Ovary (tissue), 9 donors: ENCODE measurements around the gene VMP1. TPM values are rescaled to one million over a fixed set of nuclear protein-coding genes. Genes with fewer than 3 reads are reported as not detected.
"Not testable (repeated sequence)": the region's sequence is repeated elsewhere in the genome, so short reads cannot be mapped to it uniquely, and the experiment has no call there.

Experiments used
- DNase-seq, 5 donors: peaks; one replicate each; pipeline ENCODE4 v3.0.0-alpha.2; 2019 to 2020
- H3K27ac ChIP-seq, 2 donors: fragments of 200-600 bp; one replicate each; pipeline versions ENCODE4 v1.5.1 to v1.8.0; 2019 to 2022
- H3K27me3 ChIP-seq: fragments of 200-600 bp; one replicate; pipeline ENCODE4 v1.8.0; 2022
- H3K36me3 ChIP-seq: fragments of 200-600 bp; sonication (generic); one replicate; pipeline ENCODE4 v1.5.1; 2019
- H3K4me1 ChIP-seq: one replicate; pipeline ENCODE4 v1.8.1; 2013; ENCODE audit warnings: mild to moderate bottlenecking, moderate library complexity; ENCODE audit not compliant: insufficient read depth
- H3K4me3 ChIP-seq: fragments of 200-600 bp; sonication (generic); one replicate; pipeline ENCODE4 v1.5.1; 2017
- H3K9me3 ChIP-seq, 2 donors: fragments of 200-600 bp in 1 of 2; sonication (generic) in 1 of 2; one replicate each; pipeline versions ENCODE4 v1.5.1 to v1.8.1; 2013 to 2019; ENCODE audit warnings: mild to moderate bottlenecking in 1 of 2, moderate library complexity in 1 of 2
- CTCF ChIP-seq, 3 donors: fragments of 450-650 bp in 2 of 3; fragments of 200-600 bp in 1 of 3; IDR thresholded peaks; one replicate each; pipeline versions ENCODE4 v1.5.1 to v1.8.0; 2016 to 2022; ENCODE audit warnings: antibody characterized with exemption in 3 of 3, mild to moderate bottlenecking in 1 of 3
- EP300 ChIP-seq: sonication (generic); formaldehyde crosslinking; IDR thresholded peaks from one replicate; pipeline ENCODE4 v1.6.1; 2017; ENCODE audit warnings: antibody characterized with exemption
- POLR2A ChIP-seq: fragments of 450-650 bp; IDR thresholded peaks from one replicate; pipeline ENCODE4 v1.6.1; 2017; ENCODE audit warnings: antibody characterized with exemption, mild to moderate bottlenecking, moderate library complexity
- WGBS, 3 donors: extraction: QIAGEN DNeasy Blood & Tissue Kit in 1 of 3; methylation state at CpG; one replicate each; pipeline versions ENCODE4 v1.1.5 to v1.1.7; 2013 to 2017; 5-methylcytosine and 5-hydroxymethylcytosine counted together
- intact Hi-C, 4 donors: fragments of 100-400 bp; cut with DNase I; formaldehyde crosslinking; loops; one replicate each; pipeline versions ENCODE4 v1.11.0 to v1.15.1; 2022 to 2023
- polyA plus RNA-seq, 2 donors: library from polyadenylated mRNA; stranded (reverse); fragments of 200-250 nt in 1 of 2; fragments of 350-450 nt in 1 of 2; fragmentation: Illumina TruSeq in 1 of 2; extraction: RNeasy Lipid Tissue Mini Kit (QIAGEN cat#74804) in 1 of 2; gene quantifications; one replicate each; pipeline ENCODE4 v1.2.3, GENCODE V29; 2013 to 2014
- total RNA-seq, 7 donors: library from RNA; depleted of rRNA in 2 of 7; stranded (reverse); fragments of >200 nt in 2 of 7; fragmentation: NEBNext Ultra II Directional in 3 of 7; extraction: Animal tissue kit (Norgen Biotek cat#: 25700) in 3 of 7; gene quantifications; one replicate each; pipeline versions ENCODE4 v1.1.0 to v1.2.4, GENCODE V29; 2016 to 2023
- donor health status: DM: no; HTN: no; CAD: no; lungs with moderate emphysema.
- donor health status: DM: no; HTN: no; CAD: no.
- donor health status: Bipolar disorder and iron deficiency.
- donor health status: DM: yes; HTN: yes; CAD: no.
- donor health status: DM: no; HTN: no; CAD: no.
- donor health status: DM: yes; HTN: yes; CAD: no.

The VMP1 gene
- total and polyA plus RNA-seq, 9 donors, result 63.5 to 667 (median 154) TPM

GRCh38 chr17:59786536-59787319 lies 79.3 kb downstream of the VMP1 start:
- intact Hi-C loops, result no loop called here
- peak overlapping the region; percentile 2 for H3K4me3 ChIP-seq

GRCh38 chr17:59789849-59790248 lies 82.4 kb downstream of the VMP1 start:
- H3K27me3 ChIP-seq, H3K27ac ChIP-seq, H3K4me1 ChIP-seq, H3K36me3 ChIP-seq, intact Hi-C loops, H3K4me3 ChIP-seq, H3K9me3 ChIP-seq, DNase-seq: not testable (repeated sequence)
- 91 to 94% (median 92%) methylated on average over 8 of the region's 8 CpGs for WGBS, 3 donors

More at GRCh38 chr17:59786536-59787319, 79.3 kb downstream of the VMP1 start:
- 9 to 13% (median 11%) methylated on average over 8 of the region's 8 CpGs for WGBS, 3 donors
- Histone ChIP-seq H3K27me3 (no peaks in the 10 kb centered on the region), H3K27ac (peak overlapping the region; percentile 6 to 76), H3K9me3 (no peaks in the 10 kb centered on the region), H3K36me3 (no peaks in the 10 kb centered on the region), H3K4me1 (peaks cover 12% of the 10 kb centered on the region)
- DNase-seq, result peak in 1 of 5 donors; percentile 59
- no peak for TF ChIP-seq CTCF (IDR thresholded peaks at IDR 0.05)
- peak; percentile 97 for TF ChIP-seq EP300

- H3K4me3 ChIP-seq, H3K9me3 ChIP-seq, DNase-seq, H3K27me3 ChIP-seq, H3K36me3 ChIP-seq, H3K27ac ChIP-seq, H3K4me1 ChIP-seq, intact Hi-C loops: not testable (repeated sequence)
- WGBS, 3 donors, result 92 to 95% (median 94%) methylated on average over 6 of the region's 6 CpGs
Observed at GRCh38 chr17:59790418-59790817, 83.0 kb downstream of the VMP1 start.

- Histone ChIP-seq H3K27me3 (no peaks in the 10 kb centered on the region), H3K36me3 (no peaks in the 10 kb centered on the region), H3K27ac (no peak overlapping the region), H3K9me3 (no peaks in the 10 kb centered on the region), H3K4me3 (no peak overlapping the region), H3K4me1 (peaks cover 7% of the 10 kb centered on the region)
- TF ChIP-seq CTCF (IDR thresholded peaks at IDR 0.05) (no peak), POLR2A (no peak), EP300 (no peak)
- intact Hi-C loops, result no loop called here
- DNase-seq, result no peak
- WGBS, 3 donors, result 87 to 90% (median 88%) methylated on average over 4 of the region's 4 CpGs
Observed at GRCh38 chr17:59790910-59791309, 83.5 kb downstream of the VMP1 start.

- TF ChIP-seq CTCF (IDR thresholded peaks at IDR 0.05), result no peak
- no peak for TF ChIP-seq POLR2A
- no peak for TF ChIP-seq EP300
- Histone ChIP-seq H3K27ac (no peak overlapping the region), H3K4me1 (peaks cover 5% of the 10 kb centered on the region), H3K4me3 (no peak overlapping the region), H3K36me3 (no peaks in the 10 kb centered on the region), H3K9me3 (no peaks in the 10 kb centered on the region), H3K27me3 (no peaks in the 10 kb centered on the region)
- WGBS, 3 donors, result 77 to 82% (median 80%) methylated on average over 7 of the region's 7 CpGs
- no peak for DNase-seq
- intact Hi-C loops, result no loop called here
Observed at GRCh38 chr17:59791603-59792457, 84.4 kb downstream of the VMP1 start.

- DNase-seq, H3K27ac ChIP-seq, H3K4me1 ChIP-seq, H3K27me3 ChIP-seq, H3K36me3 ChIP-seq, H3K9me3 ChIP-seq, intact Hi-C loops, H3K4me3 ChIP-seq: not testable (repeated sequence)
- WGBS, 3 donors, result 90 to 92% (median 91%) methylated on average over 10 of the region's 10 CpGs
Observed at GRCh38 chr17:59792458-59792823, 85.0 kb downstream of the VMP1 start.
